Measurements from ENCODE around the gene PHF20. TPM values are rescaled to one million over a fixed set of nuclear protein-coding genes. Genes with fewer than 3 reads are reported as not detected.
"Not testable (repeated sequence)": the region's sequence is repeated elsewhere in the genome, so short reads cannot be mapped to it uniquely, and the experiment has no call there.

PHF20 gene
- total RNA-seq = 46.5 and 46.8 TPM in 2 replicates

- intact Hi-C loops (cut with micrococcal nuclease) = loop anchor here (1.0 to 5.0 kb wide), 4 partner anchors 30 to 1470 kb away; partner anchors contain the start of genes AHCY, ERGIC3, RBM39 and SCAND1
These were observed at the start of gene PHF20 for GRCh38 chr20:35771689-35772562. Gene PHF20, plus strand, starts transcription at chr20:35772015. Its CDS starts 29,508 bp downstream, at chr20:35801523.

- intact Hi-C loops (cut with micrococcal nuclease) = not testable (repeated sequence)
These were observed 48.6 kb upstream of the PHF20 start for GRCh38 chr20:35723275-35723639.

- intact Hi-C loops (cut with micrococcal nuclease) = not testable (repeated sequence)
These were observed 48.0 kb upstream of the PHF20 start for GRCh38 chr20:35723652-35724320.

- intact Hi-C loops (cut with micrococcal nuclease) = no loop called here
These were observed 47.2 kb upstream of the PHF20 start for GRCh38 chr20:35724321-35725230.

- intact Hi-C loops (cut with micrococcal nuclease) = no loop called here
These were observed 44.7 kb upstream of the PHF20 start for GRCh38 chr20:35726842-35727711.

GRCh38 chr20:35729283-35729807 is 42.5 kb upstream of the PHF20 start:
- intact Hi-C loops (cut with micrococcal nuclease) = no loop called here

GRCh38 chr20:35729836-35730582 is 41.8 kb upstream of the PHF20 start:
- intact Hi-C loops (cut with micrococcal nuclease) = no loop called here

- intact Hi-C loops (cut with micrococcal nuclease) = no loop called here
These were observed 41.0 kb upstream of the PHF20 start for GRCh38 chr20:35730583-35731468.

- intact Hi-C loops (cut with micrococcal nuclease) = no loop called here
These were observed 40.4 kb upstream of the PHF20 start for GRCh38 chr20:35731469-35731788.

- intact Hi-C loops (cut with micrococcal nuclease) = no loop called here
These were observed 39.8 kb upstream of the PHF20 start for GRCh38 chr20:35731862-35732643.

GRCh38 chr20:35732644-35732982 is 39.2 kb upstream of the PHF20 start:
- intact Hi-C loops (cut with micrococcal nuclease) = no loop called here

GRCh38 chr20:35734374-35734773 is 37.4 kb upstream of the PHF20 start:
- intact Hi-C loops (cut with micrococcal nuclease) = no loop called here

GRCh38 chr20:35734777-35735649 is 36.8 kb upstream of the PHF20 start:
- intact Hi-C loops (cut with micrococcal nuclease) = no loop called here

- intact Hi-C loops (cut with micrococcal nuclease) = no loop called here
These were observed 35.9 kb upstream of the PHF20 start for GRCh38 chr20:35735826-35736470.

- intact Hi-C loops (cut with micrococcal nuclease) = no loop called here
These were observed 33.9 kb upstream of the PHF20 start for GRCh38 chr20:35737865-35738333.

Measured in T-helper 2 cell treated with Interferon-gamma antibody and Interleukin-4, amounts not matched to agents 100 ng/mL and 5 ng/mL, for 36 hours (primary cell).